IPS-11a (cell line): Measurements from ENCODE around the gene EREG.
"Not testable (repeated sequence)": the region's sequence is repeated elsewhere in the genome, so short reads cannot be mapped to it uniquely, and the experiment has no call there.

Source experiments
- H3K4me3 ChIP-seq: one replicate; pipeline ENCODE4 v1.5.1; 2013; ENCODE audit warnings: low read depth, low read length, control low read depth

EREG gene

DNA sequence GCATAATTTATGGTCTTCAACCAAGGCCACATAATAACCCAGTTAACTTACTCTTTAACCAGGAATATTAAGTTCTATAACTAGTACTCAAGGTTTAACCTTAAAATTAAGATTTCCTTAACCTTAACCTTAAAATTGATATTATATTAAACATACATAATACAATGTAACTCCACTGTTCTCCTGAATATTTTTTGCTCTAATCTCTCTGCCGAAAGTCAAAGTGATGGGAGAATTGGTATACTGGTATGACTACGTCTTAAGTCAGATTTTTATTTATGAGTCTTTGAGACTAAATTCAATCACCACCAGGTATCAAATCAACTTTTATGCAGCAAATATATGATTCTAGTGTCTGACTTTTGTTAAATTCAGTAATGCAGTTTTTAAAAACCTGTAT is 22.8 kb downstream of the EREG start:
- no peak overlapping the region for H3K4me3 ChIP-seq

DNA sequence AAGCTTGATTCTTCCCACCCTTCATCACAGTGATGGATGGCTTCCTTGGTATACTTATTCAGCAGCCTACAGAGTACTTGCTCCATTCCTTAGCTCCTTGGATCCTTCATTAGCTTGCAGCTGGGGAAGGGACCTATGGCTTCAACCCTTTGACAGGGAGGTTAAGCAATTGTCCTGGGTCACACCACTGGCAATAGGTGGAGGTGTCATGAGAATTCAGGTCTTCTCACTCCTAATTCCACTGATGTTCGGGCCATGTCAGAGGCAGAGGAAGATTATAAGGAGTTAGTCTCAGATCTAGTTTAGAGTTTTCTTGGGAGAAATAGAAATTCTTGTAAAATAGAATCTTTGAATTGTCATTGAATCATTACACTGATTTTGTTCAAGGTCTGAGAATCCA is 24.5 kb downstream of the EREG start:
- H3K4me3 ChIP-seq: no peak overlapping the region

DNA sequence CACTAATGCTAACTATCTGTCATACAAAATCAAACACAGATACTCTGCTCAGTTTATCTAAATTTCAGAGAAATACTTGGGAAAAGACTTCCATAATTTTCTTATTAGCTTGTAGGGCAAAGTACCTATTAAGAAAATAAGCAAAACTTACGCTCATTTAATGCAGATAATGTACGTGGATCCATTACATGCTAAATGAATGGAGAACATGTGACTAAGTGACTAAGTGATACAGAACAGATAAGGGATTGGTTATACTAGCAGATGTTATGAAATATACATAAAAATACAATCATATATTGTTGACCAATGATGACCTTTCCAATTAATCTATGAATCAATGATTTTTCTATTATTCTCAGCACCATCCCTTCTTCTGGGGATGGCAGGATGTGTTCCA is 25.7 kb downstream of the EREG start:
- H3K4me3 ChIP-seq: no peak overlapping the region

DNA sequence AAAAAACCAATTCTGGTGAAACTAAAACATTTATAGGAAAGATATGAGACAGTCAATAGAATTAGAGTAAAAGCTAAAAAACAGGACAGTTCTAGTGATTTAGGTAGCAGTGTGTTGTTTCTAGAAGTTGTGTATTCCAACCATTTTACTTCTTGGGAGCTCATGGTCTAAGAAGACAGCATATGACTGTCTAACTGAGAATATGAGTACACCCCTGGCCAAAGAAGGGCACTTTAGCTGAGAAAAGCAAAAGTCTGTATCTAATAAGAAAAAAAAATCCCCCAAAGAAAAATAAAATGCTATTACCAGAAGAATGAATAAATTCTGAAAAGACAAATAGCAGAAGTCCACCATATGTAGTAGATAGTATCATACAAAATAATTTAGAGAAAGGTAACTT is 26.4 kb downstream of the EREG start:
- H3K4me3 ChIP-seq: no peak overlapping the region

DNA sequence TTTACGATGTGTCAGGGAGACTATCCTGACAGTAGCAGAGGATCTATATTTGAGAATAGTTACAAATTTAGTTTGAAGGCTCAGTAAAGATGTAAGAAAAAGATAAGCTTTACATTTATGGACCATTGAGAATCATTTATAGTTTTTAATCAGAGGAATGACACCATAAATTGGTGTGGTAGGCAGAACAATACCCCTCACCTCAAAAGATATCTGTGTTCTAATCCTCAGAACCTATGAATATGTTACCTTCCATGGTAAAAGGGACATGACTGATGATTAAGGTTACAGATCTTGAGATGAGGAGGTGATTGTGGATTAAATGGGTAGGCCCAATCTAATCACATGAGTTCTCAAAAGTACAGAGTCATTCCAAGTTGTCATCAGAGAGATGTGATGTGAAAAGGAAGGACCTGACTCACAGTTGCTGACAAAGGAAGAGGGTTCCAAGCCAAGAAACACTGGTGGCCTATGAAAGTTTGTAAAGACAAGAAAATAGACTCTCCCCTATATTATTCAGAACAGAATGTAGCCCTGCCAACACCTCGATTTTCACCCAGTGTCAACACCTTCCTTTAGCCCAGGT is 27.0 kb downstream of the EREG start:
- H3K4me3 ChIP-seq: no peak overlapping the region

DNA sequence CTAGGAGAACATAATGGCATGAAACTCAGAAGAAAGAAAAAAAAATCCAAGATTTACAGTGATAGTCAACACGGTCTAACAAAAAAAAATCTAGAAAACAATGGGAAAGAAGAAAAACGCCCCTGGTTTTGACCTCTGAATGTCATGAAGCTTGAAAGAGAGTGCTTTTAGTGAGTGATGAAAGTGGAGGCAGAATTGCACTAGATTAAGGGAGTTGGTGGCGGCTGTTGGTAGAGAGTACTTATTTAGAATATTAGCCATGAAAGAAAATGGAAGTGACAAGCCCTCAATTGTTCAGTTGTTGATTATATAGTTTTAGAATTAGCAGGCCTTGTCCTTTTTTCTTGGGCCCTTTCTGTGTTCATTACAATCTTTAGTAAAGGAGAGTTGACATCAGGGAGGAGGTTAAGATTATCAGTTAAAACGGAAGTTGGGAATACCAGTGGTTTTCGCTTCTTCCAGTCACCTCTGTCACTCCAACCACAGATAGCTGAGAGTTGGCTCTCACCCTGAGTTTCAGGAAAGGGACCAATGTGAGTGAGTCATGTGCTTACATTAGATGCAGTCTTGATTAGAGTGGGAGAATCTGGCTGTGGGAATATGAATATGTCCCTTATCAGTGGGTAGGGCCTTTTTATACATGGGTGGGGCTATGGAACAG is 29.7 kb downstream of the EREG start:
- no peak overlapping the region for H3K4me3 ChIP-seq

DNA sequence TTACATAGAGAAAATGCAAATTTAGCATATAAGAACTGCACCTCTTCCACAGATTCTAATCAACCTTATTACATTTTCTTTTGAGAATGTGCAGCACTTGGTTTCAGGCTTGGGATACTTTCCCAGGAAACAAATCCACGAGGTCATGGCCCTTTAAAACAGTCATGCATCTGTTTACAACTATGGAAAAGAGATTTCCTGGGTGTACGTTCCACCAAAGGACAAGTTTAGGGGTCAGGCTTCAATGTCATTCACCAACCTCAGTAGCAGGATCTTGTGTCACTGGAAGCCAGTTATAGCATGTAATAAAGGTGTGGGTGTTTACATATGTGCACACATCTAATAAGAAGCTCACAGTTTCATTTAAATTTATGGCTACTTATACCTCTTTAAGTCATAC is 30.7 kb downstream of the EREG start:
- H3K4me3 ChIP-seq: no peak overlapping the region

DNA sequence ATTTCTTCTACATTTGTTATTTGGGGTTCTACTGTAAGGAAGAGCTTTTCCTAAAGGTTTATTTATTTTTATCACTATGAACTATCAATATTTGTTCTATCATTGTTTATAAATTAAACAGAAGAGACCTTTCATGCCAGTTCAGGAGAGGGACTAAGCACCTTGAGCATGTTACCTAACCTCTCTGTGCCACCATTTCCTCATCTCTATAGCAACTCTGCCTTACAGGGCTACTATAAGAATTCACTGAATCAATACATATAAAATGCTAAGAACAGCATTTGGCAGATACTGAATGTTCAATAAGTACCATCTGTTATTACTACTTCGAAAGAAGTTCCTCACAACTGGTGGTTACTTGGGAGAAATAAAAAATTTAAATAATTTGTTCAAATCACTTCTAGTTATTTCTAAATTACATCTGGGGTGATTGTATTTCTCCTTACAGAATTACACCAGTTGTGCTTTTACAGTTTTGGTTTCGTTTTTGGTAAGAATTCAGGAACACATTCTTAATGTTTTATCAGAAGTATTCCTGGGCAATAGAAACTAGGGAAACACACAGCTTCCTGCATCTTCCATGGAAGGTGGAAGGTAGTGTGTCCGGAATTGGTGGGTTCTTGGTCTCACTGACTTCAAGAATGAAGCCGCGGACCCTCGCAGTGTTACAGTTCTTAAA is 32.9 kb downstream of the EREG start:
- no peak overlapping the region for H3K4me3 ChIP-seq

DNA sequence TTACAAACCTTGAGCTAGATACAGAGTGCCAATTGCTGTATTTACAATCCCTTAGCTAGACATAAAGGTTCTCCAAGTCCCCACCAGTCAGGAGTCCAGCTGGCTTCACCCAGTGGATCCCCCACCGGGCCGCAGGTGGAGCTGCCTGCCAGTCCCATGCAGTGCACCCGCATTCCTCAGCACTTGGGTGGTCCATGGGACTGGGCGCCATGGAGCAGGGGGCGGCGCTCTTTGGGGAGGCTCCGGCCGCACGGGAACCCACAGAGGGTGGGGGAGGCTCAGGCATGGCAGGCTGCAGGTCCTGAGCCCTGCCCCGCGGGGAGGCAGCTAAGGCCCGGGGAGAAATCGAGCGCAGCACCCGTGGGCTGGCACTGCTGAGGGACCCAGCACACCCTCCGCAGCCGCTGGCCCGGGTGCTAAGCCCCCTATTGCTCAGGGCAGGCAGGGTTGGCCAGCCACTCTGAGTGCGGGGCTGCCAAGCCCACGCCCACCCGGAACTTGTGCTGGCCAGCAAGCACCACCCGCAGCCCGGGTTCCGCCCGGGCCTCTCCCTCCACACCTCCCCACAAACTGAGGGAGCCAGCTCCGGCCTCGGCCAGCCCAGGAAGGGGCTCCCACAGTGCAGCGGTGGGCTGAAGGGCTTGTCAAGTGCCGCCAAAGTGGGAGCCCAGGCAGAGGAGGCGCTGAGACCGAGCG is 34.1 kb downstream of the EREG start:
- H3K4me3 ChIP-seq: not testable (repeated sequence)

DNA sequence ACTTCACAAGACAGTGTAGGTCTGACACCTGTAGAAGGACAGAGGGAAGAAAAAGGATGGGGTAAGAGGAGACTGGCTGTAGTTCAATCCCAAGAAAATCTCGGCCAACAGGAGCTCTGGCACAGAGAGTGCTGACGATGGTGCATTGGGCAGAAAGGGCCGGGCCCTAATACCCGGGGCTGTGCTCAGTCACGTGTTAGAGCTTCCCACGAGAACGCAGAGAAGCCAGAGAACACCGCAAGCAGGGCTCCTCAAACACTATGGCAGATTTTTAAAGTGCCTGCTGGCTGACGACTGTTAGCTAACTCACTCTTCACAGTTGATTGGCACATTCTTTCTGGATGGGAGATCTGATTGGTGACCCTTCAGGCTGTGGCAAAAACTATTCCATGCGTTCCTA is 35.5 kb downstream of the EREG start:
- no peak overlapping the region for H3K4me3 ChIP-seq

DNA sequence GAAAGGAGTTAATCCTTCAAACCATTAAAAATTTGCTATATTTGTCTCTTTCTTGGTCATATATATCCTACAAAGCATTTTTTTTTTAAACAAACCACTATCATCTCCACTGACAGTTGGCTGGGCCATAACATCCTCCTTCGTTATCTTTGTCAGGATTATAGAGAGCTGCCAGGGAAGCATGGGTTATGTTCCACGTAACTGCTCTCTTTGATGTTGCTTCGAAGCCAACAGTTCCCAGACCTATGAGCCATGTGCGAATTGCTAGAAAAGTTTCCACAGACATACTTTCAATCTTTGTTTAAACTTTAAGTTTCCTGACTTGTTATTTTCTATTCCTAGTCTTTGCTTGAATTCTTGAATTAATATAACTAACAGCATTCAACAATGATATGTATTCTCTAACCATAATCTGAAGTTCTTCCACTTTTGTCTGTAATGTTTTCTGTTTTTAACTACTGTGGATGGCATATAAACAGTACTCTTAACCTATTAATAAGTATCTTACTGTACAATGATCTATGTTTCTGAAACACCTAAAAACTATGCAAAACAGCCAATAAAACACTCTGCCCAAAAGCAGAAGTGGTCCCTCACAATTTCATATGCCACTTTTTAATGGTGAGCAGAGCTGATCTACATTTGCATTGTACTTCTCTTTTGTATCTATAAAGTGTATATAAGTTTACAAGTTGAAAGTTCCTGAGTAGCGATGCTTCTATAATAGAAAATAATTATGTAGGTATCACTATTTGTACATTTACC is 37.9 kb downstream of the EREG start:
- no peak overlapping the region for H3K4me3 ChIP-seq

DNA sequence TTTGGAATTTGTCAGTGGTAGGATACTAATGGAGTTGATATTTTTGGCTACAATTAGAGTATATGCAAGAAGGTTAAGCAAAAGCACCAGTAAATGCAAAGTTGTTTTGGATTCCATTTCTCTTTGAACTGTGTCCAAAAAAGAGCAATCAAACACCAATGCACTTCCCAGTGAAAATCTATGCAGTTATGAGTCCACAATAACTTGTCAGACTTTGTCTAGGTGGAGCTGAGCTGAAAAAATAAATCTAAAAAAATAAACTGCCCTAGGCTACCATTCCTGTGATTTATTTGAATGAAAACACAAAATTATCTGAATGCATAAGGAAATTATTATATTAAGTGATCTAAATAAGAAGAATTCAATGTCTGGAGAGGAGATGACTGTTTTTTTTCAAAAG is 42.9 kb downstream of the EREG start:
- H3K4me3 ChIP-seq: no peak overlapping the region

DNA sequence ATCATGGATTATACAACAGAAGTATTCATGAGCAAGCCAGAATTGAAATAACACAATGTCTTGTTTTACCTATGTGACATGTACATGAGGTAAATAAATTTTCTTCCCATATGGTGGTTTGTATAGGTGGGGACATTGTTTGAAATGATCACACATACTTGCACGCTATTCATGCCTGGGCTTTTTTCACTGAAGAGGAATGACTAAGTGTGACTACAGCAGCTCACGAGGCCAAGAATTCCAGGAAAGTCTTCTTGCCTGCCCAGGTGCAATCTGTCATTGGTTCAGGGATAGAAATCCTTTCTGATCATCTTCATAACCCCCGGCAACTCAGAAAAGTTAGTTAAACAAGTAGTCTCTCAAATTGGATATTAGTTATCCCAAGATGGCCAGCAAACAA is 43.7 kb downstream of the EREG start:
- H3K4me3 ChIP-seq: no peak overlapping the region

DNA sequence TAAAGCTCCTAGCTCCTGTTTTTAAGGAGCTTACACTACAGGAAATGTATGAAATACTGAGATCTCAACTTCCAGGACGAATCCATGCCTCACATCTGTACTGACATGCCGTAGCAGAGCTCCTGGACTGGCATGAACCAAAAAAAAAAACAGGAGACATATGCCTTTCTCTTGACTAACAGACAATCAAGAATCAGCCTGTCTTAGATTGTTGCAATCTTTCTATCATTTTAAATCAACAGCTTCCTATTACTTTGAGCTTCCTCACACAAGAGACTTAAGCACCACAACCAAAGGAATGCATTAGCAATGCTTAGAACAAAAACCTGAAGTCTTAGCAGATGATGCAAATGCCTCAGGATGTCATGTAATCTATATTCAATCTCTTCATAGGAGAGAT is 45.3 kb downstream of the EREG start:
- no peak overlapping the region for H3K4me3 ChIP-seq

DNA sequence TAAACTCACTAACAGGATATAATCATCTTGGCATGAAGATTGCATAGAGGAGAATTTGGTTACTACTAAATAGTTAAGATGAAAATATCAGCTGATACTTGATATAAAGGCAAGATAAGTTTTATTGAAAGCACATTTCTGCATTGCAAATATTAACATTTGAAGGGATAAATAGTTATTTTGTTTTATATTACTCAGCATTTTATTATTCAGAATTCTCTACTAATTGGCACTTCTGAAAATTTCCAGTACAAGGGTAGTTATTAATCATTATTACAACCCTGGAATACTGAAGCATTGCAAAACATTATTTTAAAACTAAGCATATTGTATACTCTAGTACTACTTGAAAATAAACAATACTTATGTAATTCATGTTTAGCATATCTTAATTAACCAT is 47.3 kb downstream of the EREG start:
- no peak overlapping the region for H3K4me3 ChIP-seq

DNA sequence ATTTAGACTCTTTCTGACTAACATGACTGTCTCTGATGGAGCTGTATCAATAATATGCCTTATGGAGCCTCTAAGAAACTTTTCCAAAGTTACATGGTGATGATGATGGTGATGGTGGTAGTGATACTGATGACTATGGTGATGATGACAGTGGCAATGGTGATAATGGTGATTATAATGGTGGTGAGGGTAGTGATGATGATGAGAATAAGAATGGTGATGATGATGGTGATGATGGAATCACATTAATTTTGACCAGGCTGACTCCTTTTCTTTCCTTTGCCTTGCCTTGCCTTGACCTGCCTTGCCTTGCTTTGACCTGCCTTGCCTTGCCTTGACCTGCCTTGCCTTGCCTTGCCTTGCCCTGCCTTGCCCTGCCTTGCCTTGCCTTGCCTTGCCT is 48.3 kb downstream of the EREG start:
- no peak overlapping the region for H3K4me3 ChIP-seq

DNA sequence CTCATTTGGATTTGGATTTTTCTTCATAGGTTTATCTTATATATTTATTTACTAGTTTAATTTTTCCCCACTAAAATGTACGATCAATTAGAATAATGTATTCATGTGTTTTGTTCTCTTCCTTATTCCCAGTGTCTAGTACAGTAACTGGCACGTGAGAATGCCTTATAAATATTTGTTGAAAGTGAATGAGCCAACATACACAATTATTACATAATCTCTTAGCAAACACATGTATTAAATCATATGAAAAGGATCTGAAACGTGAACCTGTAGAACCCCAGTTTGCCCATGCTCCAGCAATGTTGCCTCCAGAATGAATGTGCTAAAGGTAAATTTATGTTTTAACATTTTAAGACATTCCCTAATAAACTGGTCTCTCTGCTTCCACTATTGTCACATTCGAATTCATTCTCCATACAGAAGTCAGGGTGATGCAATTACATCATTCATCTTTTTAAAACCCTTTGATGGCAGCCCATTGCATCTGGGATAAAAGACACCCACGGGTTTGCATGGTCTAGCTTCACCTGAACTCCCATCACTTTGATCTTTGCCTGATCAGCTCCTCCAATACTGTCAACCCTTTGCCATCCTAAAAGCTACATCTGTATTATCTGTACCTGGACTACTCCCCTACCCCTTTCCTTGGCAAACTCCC is 49.3 kb downstream of the EREG start:
- H3K4me3 ChIP-seq: no peak overlapping the region

DNA sequence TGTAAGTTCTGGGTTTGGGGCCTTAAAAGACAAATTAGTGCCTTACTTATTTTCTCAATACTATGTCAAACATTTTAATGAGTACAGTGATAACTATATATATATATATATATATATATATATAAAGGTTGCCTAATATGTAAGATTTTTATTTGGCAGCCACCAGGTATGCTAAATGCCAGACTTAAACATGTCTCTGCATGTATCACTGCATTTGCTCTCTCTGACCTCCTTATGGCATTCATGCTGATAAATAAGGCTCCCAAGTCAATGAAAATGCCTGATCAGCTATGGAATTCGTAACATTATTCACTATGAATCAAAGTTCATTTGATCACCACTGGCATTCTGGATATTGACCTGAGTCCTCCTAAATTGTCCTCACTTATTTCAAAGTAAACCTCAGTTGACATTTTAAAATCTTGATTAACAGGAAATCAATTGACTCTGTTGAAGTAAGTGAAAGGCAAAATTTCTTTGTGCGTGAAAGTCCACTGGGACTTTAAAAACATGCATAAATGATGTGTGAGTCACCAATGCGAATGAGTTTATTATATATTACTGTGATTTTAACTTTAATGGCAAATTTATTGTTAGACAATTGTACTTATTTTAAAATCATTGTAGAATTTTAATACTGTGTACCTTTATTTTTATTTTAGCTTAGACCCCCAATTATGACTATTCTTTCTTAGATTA is 50.8 kb downstream of the EREG start:
- no peak overlapping the region for H3K4me3 ChIP-seq

DNA sequence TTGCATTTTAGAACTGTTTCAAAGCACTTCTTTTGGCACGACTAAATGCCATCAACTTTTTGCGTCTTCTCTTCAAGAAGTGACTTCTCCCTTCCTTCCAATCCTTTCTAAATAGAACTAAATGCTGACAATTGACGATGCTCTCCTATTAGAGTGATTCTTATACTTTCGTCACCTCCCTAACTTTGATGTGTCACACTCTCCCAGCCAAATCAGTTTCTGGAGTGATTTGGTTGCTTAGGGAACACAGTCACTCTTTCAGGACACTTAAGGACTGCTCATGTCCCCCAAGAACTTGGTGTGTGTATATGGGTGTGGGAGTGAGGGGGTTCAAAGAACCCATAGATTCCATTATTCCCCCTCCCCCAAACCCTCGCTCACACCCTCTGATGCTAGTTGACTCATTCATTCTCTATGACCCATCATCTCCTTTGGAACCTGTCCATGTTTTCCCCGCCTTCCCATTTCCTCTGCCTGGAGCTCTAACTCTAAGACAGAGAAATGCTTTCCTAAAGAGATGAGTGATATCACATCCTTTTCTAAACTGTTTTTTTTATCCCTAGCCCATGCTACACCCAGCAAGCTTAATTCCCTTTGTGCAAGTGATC is 53.2 kb downstream of the EREG start:
- H3K4me3 ChIP-seq: no peak overlapping the region

DNA sequence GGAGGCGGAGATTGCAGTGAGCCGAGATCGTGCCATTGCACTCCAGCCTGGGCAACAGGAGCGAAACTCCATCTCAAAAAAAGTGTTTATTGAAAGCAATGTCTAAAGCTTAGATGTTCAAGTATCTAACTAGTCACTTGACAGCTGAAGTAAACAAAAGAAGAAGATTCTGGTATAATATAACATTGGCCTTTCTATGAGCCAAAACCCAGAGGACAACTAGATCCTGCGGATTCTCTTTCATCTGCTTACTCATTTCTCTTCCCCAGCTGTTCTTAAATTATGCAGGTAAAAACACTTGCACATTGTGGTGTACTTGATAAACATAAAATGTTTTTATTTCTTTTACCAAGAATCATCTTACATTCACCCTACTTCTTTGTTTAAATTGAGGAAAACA is 55.9 kb downstream of the EREG start:
- no peak overlapping the region for H3K4me3 ChIP-seq
